ENCODE results near the gene TRIM15. TPM values are rescaled to one million over a fixed set of nuclear protein-coding genes. Genes with fewer than 3 reads are reported as not detected.

TRIM15 gene
- total RNA-seq, 2 donors from 2014 or later, result not detected

DNA sequence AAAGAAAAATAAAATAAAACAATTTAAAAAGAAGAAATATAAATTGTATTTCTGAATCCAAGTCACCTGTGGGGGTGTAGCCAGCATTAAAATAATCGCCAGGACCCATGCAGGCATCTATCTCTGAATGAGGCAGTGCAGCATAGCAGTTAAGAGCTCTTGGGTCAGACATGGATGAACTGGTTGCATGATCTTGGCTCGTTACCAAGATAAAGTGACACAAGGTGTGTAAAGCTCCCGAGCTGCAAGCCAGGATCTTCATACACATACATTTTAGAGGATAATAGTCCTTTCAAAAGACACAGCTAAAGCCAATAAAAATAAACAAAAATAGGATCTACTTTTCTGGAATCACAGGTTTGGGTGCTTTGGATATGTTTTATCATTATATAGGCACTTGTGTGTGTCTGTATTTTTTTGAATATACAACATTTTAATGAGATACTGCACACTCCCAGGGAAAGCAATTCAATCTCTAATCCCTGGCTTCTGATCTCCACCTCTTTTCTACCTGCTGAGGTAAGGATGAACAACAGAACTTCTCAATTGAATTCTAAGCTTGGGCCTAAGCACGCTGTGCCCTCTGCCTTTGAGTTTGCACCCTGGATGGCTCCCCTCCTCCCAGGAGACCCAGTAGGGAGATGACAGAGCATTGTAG lies 11.2 kb upstream of the TRIM15 start:
- ATAC-seq (no peak), DNase-seq (no peak)
- H3K9me3 ChIP-seq (ENCODE audit: control insufficient read depth, low read length, poor library complexity, severe bottlenecking), result no peaks in the 10 kb centered on the region
- Mint-ChIP-seq H3K4me1 (peaks cover 8% of the 10 kb centered on the region), H3K27me3 (peaks cover 78% of the 10 kb centered on the region), H3K36me3 (ENCODE audit: low read depth) (peaks cover 3% of the 10 kb centered on the region), H3K27ac (no peak overlapping the region), H3K4me3 (no peak overlapping the region)

GRCh38 chr6:30152910-30153610 lies 10.3 kb upstream of the TRIM15 start:
- ATAC-seq (no peak), DNase-seq (no peak)
- peaks cover 3% of the 10 kb centered on the region for H3K36me3 Mint-ChIP-seq (ENCODE audit: low read depth)
- H3K4me3 Mint-ChIP-seq, result no peak overlapping the region
- H3K9me3 ChIP-seq (ENCODE audit: control insufficient read depth, low read length, poor library complexity, severe bottlenecking), result no peaks in the 10 kb centered on the region
- H3K27ac Mint-ChIP-seq, result peak overlapping the region; percentile 79
- H3K27me3 Mint-ChIP-seq, result peaks cover 71% of the 10 kb centered on the region
- peaks cover 8% of the 10 kb centered on the region for H3K4me1 Mint-ChIP-seq

GRCh38 chr6:30154061-30154460 lies 9.3 kb upstream of the TRIM15 start:
- H3K36me3 Mint-ChIP-seq (ENCODE audit: low read depth), result peaks cover 3% of the 10 kb centered on the region
- peaks cover 71% of the 10 kb centered on the region for H3K27me3 Mint-ChIP-seq
- no peak for ATAC-seq
- no peak overlapping the region for H3K27ac Mint-ChIP-seq
- H3K9me3 ChIP-seq (ENCODE audit: control insufficient read depth, low read length, poor library complexity, severe bottlenecking), result no peaks in the 10 kb centered on the region
- peaks cover 8% of the 10 kb centered on the region for H3K4me1 Mint-ChIP-seq
- H3K4me3 Mint-ChIP-seq, result no peak overlapping the region
- no peak for DNase-seq

DNA sequence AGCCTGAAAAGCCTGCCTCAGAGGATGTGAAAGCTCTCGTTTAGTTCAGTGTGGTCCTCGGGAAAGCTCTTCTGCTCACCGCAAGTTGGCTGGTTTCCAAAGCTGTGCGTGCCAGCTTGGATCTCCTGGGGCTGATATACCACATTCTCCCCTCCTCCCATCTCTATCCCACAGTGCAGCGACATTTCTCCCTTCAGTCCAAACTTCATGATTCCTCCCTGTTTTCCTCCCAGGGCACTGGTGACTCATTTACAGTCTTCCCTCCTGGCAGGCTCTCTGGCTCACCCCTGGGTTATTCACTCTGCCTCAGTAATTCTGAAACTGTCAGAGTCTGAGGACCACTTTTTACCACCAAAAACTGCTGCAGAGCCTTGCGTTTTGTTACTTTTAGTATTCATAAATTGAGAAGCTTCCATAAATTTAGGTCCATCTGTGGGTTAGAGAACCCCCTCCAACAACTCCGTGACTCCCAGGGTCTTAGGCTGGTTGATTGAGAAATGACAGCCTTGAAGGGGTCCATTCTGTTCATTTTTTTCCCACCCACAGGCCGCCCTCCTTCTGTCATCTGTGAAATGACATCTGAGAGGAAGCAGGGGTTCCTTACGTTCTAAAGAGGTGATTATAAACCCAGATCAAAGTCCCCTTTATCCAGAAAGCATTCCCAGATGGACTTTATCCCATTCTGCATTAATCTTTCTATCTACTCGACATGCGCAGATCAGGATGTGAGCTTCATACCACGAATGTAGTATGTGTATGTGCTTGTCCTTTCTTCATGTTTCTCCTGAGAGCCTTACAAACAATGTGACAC lies 8.4 kb upstream of the TRIM15 start:
- Mint-ChIP-seq H3K27ac (no peak overlapping the region), H3K36me3 (ENCODE audit: low read depth) (peaks cover 5% of the 10 kb centered on the region), H3K27me3 (peaks cover 78% of the 10 kb centered on the region)

GRCh38 chr6:30155520-30156261 lies 7.7 kb upstream of the TRIM15 start:
- DNase-seq (no peak), ATAC-seq (no peak)
- peaks cover 6% of the 10 kb centered on the region for H3K36me3 Mint-ChIP-seq (ENCODE audit: low read depth)
- H3K27ac Mint-ChIP-seq, result no peak overlapping the region
- H3K4me3 Mint-ChIP-seq, result no peak overlapping the region
- no peaks in the 10 kb centered on the region for H3K9me3 ChIP-seq (ENCODE audit: control insufficient read depth, low read length, poor library complexity, severe bottlenecking)
- H3K27me3 Mint-ChIP-seq, result peaks cover 78% of the 10 kb centered on the region
- peaks cover 5% of the 10 kb centered on the region for H3K4me1 Mint-ChIP-seq

More for the DNA sequence above, 8.4 kb upstream of the TRIM15 start:
- DNase-seq (no peak), ATAC-seq (no peak)
- Mint-ChIP-seq H3K4me1 (peaks cover 8% of the 10 kb centered on the region), H3K4me3 (no peak overlapping the region)
- no peaks in the 10 kb centered on the region for H3K9me3 ChIP-seq (ENCODE audit: control insufficient read depth, low read length, poor library complexity, severe bottlenecking)

DNA sequence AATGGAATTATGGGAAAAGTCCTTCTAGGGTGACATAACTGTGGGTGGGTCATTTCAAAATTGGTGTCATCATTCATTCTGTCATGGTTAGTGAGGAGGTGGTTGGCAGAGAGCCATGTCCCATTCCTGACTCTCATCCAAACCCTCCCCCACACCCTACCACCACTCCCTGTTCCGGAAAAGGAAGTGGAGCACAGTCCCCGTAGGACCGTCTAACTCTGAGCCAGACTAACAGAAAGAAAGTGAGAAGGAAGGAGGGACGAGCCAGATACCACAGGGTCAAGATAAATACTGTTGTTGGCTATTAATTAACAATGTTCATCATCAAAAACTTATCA lies 7.1 kb upstream of the TRIM15 start:
- peaks cover 79% of the 10 kb centered on the region for H3K27me3 Mint-ChIP-seq
- peaks cover 5% of the 10 kb centered on the region for H3K4me1 Mint-ChIP-seq

GRCh38 chr6:30156774-30157173 lies 6.6 kb upstream of the TRIM15 start:
- Mint-ChIP-seq H3K36me3 (ENCODE audit: low read depth) (peaks cover 6% of the 10 kb centered on the region), H3K4me3 (no peak overlapping the region), H3K27me3 (peaks cover 79% of the 10 kb centered on the region), H3K27ac (no peak overlapping the region), H3K4me1 (peaks cover 5% of the 10 kb centered on the region)
- no peak for DNase-seq
- ATAC-seq, result no peak
- no peaks in the 10 kb centered on the region for H3K9me3 ChIP-seq (ENCODE audit: control insufficient read depth, low read length, poor library complexity, severe bottlenecking)

More for the DNA sequence above, 7.1 kb upstream of the TRIM15 start:
- Mint-ChIP-seq H3K27ac (no peak overlapping the region), H3K4me3 (no peak overlapping the region), H3K36me3 (ENCODE audit: low read depth) (peaks cover 6% of the 10 kb centered on the region)
- DNase-seq, result no peak
- no peak for ATAC-seq
- H3K9me3 ChIP-seq (ENCODE audit: control insufficient read depth, low read length, poor library complexity, severe bottlenecking), result no peaks in the 10 kb centered on the region

DNA sequence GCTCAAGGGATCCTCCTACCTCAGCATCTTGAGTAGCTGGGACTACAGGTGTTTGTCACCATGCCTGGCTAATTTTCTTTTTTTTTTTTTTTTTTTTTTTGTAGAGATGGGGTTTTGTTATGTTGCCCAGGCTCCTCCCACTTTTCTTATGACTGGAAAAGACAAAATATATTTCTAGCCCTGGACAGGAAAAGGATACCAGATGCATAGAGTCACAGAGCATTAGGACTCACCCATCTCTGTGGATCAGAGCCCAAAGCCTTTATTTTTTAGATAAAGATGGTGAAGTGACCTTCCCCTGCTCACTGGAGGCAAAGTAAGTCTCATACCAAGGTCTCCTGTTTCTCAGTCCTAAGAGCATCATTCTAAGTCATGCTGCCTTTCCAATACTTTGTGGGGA lies 5.8 kb upstream of the TRIM15 start:
- no peak overlapping the region for H3K4me3 Mint-ChIP-seq
- peaks cover 75% of the 10 kb centered on the region for H3K27me3 Mint-ChIP-seq

GRCh38 chr6:30157999-30158398 lies 5.3 kb upstream of the TRIM15 start:
- Mint-ChIP-seq H3K4me1 (peaks cover 9% of the 10 kb centered on the region), H3K27me3 (peaks cover 71% of the 10 kb centered on the region), H3K27ac (no peak overlapping the region), H3K36me3 (ENCODE audit: low read depth) (peaks cover 5% of the 10 kb centered on the region), H3K4me3 (no peak overlapping the region)
- H3K9me3 ChIP-seq (ENCODE audit: control insufficient read depth, low read length, poor library complexity, severe bottlenecking), result no peaks in the 10 kb centered on the region
- DNase-seq (no peak), ATAC-seq (no peak)

More for the DNA sequence above, 5.8 kb upstream of the TRIM15 start:
- H3K4me1 Mint-ChIP-seq, result peaks cover 9% of the 10 kb centered on the region
- ATAC-seq (no peak), DNase-seq (no peak)
- no peaks in the 10 kb centered on the region for H3K9me3 ChIP-seq (ENCODE audit: control insufficient read depth, low read length, poor library complexity, severe bottlenecking)
- peaks cover 6% of the 10 kb centered on the region for H3K36me3 Mint-ChIP-seq (ENCODE audit: low read depth)
- no peak overlapping the region for H3K27ac Mint-ChIP-seq

DNA sequence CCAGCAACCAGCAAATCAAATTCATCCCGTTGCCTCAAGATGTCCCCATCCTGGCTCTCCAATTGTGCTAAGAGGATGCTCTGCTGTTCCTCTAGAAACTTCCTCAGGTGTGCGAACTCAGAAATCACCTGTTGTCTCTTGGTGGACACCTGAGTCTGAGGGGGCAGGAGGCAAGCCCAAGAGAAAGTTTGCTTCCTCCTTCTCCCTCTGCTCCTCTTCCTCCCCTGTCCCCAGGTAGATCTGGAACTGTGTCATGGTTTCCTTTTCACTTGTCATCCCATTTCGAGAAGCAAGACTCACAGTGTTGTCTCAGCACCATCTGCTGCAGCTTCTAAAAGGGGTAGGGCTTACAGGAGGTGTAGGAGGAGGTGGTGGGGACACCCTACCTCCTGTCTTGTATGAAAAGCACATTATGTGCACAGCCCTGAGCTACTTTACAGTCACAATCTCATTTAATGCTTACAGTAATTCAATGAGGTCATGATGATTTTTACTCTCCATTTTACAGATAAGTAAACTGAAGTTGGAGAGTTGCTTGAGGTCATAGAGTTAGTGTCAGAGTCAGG lies 4.8 kb upstream of the TRIM15 start:
- no peaks in the 10 kb centered on the region for H3K9me3 ChIP-seq (ENCODE audit: control insufficient read depth, low read length, poor library complexity, severe bottlenecking)
- Mint-ChIP-seq H3K4me1 (peaks cover 6% of the 10 kb centered on the region), H3K4me3 (no peak overlapping the region), H3K27me3 (peaks cover 67% of the 10 kb centered on the region), H3K36me3 (ENCODE audit: low read depth) (peaks cover 3% of the 10 kb centered on the region), H3K27ac (no peak overlapping the region)
- DNase-seq, result no peak
- no peak for ATAC-seq

GRCh38 chr6:30160008-30160784 lies 3.1 kb upstream of the TRIM15 start:
- Mint-ChIP-seq H3K27me3 (peaks cover 53% of the 10 kb centered on the region), H3K4me1 (peaks cover 6% of the 10 kb centered on the region), H3K36me3 (ENCODE audit: low read depth) (peaks cover 3% of the 10 kb centered on the region), H3K27ac (no peak overlapping the region), H3K4me3 (no peak overlapping the region)
- no peak for ATAC-seq
- no peaks in the 10 kb centered on the region for H3K9me3 ChIP-seq (ENCODE audit: control insufficient read depth, low read length, poor library complexity, severe bottlenecking)
- no peak for DNase-seq

DNA sequence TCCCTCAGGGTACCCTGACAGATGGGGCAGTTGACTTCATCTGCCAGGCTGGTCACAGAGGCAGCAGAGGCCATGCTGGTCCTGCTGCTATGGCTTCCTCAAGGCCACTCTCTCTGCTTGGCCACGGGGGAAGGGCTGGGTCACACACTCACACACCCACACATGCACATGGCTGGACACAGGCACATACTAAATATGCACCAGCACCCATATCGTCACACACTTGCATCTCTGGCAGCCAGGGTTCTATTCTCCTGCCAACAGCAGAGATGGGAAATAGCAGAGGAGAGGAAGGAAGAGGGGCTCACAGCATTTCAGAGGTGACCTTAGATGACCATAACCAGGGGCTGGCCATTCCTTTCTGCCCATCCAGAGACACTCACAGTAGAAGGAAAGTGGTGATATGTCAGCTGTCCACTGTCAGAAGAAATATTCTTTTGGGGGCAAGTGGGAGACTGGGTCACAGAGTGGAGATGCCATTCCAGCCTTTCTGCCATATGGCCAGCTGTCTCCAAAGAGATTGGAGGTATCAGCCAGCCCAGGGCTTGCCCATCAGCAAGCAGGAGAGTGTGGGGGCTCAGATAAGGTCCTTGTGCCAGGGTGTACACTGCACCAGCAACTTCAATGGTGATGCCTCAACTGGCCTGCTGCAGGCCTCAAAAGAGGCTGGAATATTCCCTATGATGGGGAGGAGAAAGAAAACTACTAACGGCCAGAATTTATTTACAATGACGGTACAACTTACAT lies 2.4 kb upstream of the TRIM15 start, which contains the start of gene TRIM10:
Gene TRIM10 (minus strand): TSS at position 427 of the 747 bp plus-strand sequence. CDS start 353 bp downstream, at position 74.
- H3K4me3 Mint-ChIP-seq, result no peak within 1 kb of the TSS
- DNase-seq, result no peak
- H3K9me3 ChIP-seq (ENCODE audit: control insufficient read depth, low read length, poor library complexity, severe bottlenecking), result no peaks in the 10 kb centered on the region
- H3K27me3 Mint-ChIP-seq, result peaks cover 45% of the 10 kb centered on the region
- H3K27ac Mint-ChIP-seq, result no peak within 1 kb of the TSS
- no peak for ATAC-seq
- peaks cover 6% of the 10 kb centered on the region for H3K4me1 Mint-ChIP-seq
- H3K36me3 Mint-ChIP-seq (ENCODE audit: low read depth), result peaks cover 3% of the 10 kb centered on the region
